Stimulated activated naive CD4-positive, alpha-beta T cell (primary cell): Measurements from ENCODE around the gene HOXB1.

ENCODE experiments used
- DNase-seq, 6 experiments: peaks; one replicate each; lab custom pipeline; 2025; lab: John Stamatoyannopoulos, UW

The HOXB1 gene

GRCh38 chr17:48554412-48555257, 23.8 kb upstream of the HOXB1 start:
- DNase-seq = no peak

GRCh38 chr17:48553826-48554225, 23.0 kb upstream of the HOXB1 start:
- DNase-seq = no peak

GRCh38 chr17:48553190-48553547, 22.4 kb upstream of the HOXB1 start:
- no peak for DNase-seq

- DNase-seq = no peak
These were observed 21.8 kb upstream of the HOXB1 start for GRCh38 chr17:48552466-48553189.

- no peak for DNase-seq
These were observed 21.0 kb upstream of the HOXB1 start for GRCh38 chr17:48551596-48552465.

- no peak for DNase-seq
These were observed 20.4 kb upstream of the HOXB1 start for GRCh38 chr17:48551214-48551555.

GRCh38 chr17:48550502-48551213, 19.8 kb upstream of the HOXB1 start:
- DNase-seq = no peak

- no peak for DNase-seq
These were observed 19.2 kb upstream of the HOXB1 start for GRCh38 chr17:48549914-48550501.

- no peak for DNase-seq
These were observed 18.4 kb upstream of the HOXB1 start for GRCh38 chr17:48549281-48549630.

- peak in 1 of 6 experiments; percentile 39 for DNase-seq
These were observed 17.9 kb upstream of the HOXB1 start for GRCh38 chr17:48548523-48549280.

GRCh38 chr17:48547808-48548522, 17.2 kb upstream of the HOXB1 start:
- peak; percentile 24 to 56 (median 42) for DNase-seq

GRCh38 chr17:48546924-48547807, 16.4 kb upstream of the HOXB1 start:
- DNase-seq = peak in 1 of 6 experiments; percentile 13

GRCh38 chr17:48546137-48546923, 15.5 kb upstream of the HOXB1 start:
- DNase-seq = no peak

- no peak for DNase-seq
These were observed 14.7 kb upstream of the HOXB1 start for GRCh38 chr17:48545539-48545938.

GRCh38 chr17:48545022-48545375, 14.2 kb upstream of the HOXB1 start, which contains the start of gene HOXB2:
Gene HOXB2 (minus strand): TSS chr17:48545109. CDS start chr17:48544911, 198 bp downstream.
- DNase-seq = no peak

- peak in 5 of 6 experiments; percentile 19 to 57 (median 41) for DNase-seq
These were observed 13.7 kb upstream of the HOXB1 start for GRCh38 chr17:48544349-48545021.

GRCh38 chr17:48543854-48544348, 13.1 kb upstream of the HOXB1 start:
- DNase-seq = peak in 3 of 6 experiments; percentile 47 to 57 (median 56)
